SK-N-SH (cell line): ENCODE data around the gene TP53BP2.

Experiments used
- ELF1 ChIP-seq: IDR thresholded peaks from 2 replicates; pipeline ENCODE4 v1.4.0; 2012
- EP300 ChIP-seq, 2 experiments: IDR thresholded peaks; 2 replicates each; pipeline versions ENCODE4 v1.4.0 to v1.6.1; 2012; ENCODE audit warnings: borderline replicate concordance in 1 of 2, low read depth in 1 of 2, low read length in 1 of 2
- EZH2phosphoT487 ChIP-seq: fragments of 200-600 bp; sonication (generic); IDR thresholded peaks from 2 replicates; pipeline ENCODE4 v1.6.1; 2017; ENCODE audit warnings: low read depth, mixed run types, mild to moderate bottlenecking, antibody characterized with exemption, moderate library complexity, borderline replicate concordance
- GABPA ChIP-seq: IDR thresholded peaks from 2 replicates; pipeline ENCODE4 v1.4.0; 2012; ENCODE audit warnings: low read depth, mild to moderate bottlenecking
- POLR2AphosphoS5 ChIP-seq: IDR thresholded peaks from 2 replicates; pipeline ENCODE4 v1.6.1; 2012; ENCODE audit warnings: low read depth, low read length
- RXRA ChIP-seq: IDR thresholded peaks from 2 replicates; pipeline ENCODE4 v1.4.0; 2012; ENCODE audit warnings: low read depth, mild to moderate bottlenecking, borderline replicate concordance
- SMC3 ChIP-seq: IDR thresholded peaks from 2 replicates; pipeline ENCODE4 v1.6.1; 2012; ENCODE audit warnings: low read depth, low read length, improper control_type of control experiment
- TCF12 ChIP-seq: IDR thresholded peaks from 2 replicates; pipeline ENCODE4 v1.4.0; 2012
- YY1 ChIP-seq: IDR thresholded peaks from 2 replicates; pipeline ENCODE4 v1.4.0; 2012; ENCODE audit warnings: low read depth, mild to moderate bottlenecking
- TF ChIP-seq, protein P1 (sequence below): IDR thresholded peaks from 2 replicates; pipeline ENCODE4 v1.6.1; 2012; ENCODE audit warnings: mild to moderate bottlenecking, low read depth, low read length, moderate library complexity
- TF ChIP-seq, protein P2 (sequence below): fragments of 200-600 bp; sonication (generic); IDR thresholded peaks from 2 replicates; pipeline ENCODE4 v1.6.1; 2017; ENCODE audit warnings: antibody characterized with exemption, mild to moderate bottlenecking, moderate library complexity

DNA sequence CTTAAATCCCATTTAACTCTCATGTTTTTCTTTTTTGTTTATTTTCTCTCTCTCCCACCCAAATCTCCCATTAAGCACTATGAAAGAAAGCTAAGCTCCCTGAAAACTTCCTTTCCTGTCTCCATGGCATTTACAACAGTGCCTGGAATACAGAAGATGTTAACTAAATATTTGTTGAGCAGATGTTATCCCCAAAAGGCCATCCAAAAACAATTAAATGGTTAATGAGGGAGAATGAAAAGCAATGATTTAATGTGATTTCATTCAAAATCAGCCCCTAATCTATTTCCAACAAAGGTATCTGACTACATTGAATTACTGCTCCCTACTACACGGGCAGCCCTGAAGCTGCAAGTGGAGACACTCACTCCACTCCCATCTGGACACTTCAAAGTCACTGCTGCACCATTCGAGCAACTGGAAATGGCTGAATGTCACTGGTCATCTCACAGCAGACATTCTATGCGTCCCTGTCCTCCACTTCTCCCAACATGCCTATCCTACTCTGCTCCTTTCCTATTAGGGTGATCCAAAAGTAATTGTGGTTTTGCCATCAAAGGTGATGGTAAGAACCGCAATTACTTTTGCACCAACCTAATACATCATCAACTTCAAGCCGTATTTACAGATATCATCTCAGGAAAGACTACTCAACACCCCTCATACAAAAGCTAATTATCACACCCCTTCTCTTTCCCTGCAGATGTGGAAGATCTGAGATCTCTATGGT is 7.5 kb downstream of the TP53BP2 start:
- TF ChIP-seq, protein P1, sequence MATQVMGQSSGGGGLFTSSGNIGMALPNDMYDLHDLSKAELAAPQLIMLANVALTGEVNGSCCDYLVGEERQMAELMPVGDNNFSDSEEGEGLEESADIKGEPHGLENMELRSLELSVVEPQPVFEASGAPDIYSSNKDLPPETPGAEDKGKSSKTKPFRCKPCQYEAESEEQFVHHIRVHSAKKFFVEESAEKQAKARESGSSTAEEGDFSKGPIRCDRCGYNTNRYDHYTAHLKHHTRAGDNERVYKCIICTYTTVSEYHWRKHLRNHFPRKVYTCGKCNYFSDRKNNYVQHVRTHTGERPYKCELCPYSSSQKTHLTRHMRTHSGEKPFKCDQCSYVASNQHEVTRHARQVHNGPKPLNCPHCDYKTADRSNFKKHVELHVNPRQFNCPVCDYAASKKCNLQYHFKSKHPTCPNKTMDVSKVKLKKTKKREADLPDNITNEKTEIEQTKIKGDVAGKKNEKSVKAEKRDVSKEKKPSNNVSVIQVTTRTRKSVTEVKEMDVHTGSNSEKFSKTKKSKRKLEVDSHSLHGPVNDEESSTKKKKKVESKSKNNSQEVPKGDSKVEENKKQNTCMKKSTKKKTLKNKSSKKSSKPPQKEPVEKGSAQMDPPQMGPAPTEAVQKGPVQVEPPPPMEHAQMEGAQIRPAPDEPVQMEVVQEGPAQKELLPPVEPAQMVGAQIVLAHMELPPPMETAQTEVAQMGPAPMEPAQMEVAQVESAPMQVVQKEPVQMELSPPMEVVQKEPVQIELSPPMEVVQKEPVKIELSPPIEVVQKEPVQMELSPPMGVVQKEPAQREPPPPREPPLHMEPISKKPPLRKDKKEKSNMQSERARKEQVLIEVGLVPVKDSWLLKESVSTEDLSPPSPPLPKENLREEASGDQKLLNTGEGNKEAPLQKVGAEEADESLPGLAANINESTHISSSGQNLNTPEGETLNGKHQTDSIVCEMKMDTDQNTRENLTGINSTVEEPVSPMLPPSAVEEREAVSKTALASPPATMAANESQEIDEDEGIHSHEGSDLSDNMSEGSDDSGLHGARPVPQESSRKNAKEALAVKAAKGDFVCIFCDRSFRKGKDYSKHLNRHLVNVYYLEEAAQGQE, result no peak
- TF ChIP-seq ELF1 (no peak), POLR2AphosphoS5 (no peak), EP300 (IDR thresholded peaks at IDR 0.05; ENCODE audit: borderline replicate concordance in 1 of 2, low read depth in 1 of 2, low read length in 1 of 2) (no peak), TCF12 (no peak), YY1 (no peak), RXRA (no peak), EZH2phosphoT487 (no peak), SMC3 (no peak), GABPA (no peak)
- TF ChIP-seq, protein P2, sequence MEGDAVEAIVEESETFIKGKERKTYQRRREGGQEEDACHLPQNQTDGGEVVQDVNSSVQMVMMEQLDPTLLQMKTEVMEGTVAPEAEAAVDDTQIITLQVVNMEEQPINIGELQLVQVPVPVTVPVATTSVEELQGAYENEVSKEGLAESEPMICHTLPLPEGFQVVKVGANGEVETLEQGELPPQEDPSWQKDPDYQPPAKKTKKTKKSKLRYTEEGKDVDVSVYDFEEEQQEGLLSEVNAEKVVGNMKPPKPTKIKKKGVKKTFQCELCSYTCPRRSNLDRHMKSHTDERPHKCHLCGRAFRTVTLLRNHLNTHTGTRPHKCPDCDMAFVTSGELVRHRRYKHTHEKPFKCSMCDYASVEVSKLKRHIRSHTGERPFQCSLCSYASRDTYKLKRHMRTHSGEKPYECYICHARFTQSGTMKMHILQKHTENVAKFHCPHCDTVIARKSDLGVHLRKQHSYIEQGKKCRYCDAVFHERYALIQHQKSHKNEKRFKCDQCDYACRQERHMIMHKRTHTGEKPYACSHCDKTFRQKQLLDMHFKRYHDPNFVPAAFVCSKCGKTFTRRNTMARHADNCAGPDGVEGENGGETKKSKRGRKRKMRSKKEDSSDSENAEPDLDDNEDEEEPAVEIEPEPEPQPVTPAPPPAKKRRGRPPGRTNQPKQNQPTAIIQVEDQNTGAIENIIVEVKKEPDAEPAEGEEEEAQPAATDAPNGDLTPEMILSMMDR, result no peak
